CD4-positive, alpha-beta memory T cell (primary cell): ENCODE measurements around the gene RABL2A. TPM values are rescaled to one million over a fixed set of nuclear protein-coding genes. Genes with fewer than 3 reads are reported as not detected.
"Not testable (repeated sequence)": the region's sequence is repeated elsewhere in the genome, so short reads cannot be mapped to it uniquely, and the experiment has no call there.

Experiments
- CTCF ChIA-PET: fragments of 350-600 bp; sonication (Branson Sonifier 250); formaldehyde crosslinking; loops from one replicate; lab custom pipeline; 2021; ENCODE audit warnings: inconsistent platforms; ENCODE audit not compliant: partially characterized antibody; lab: Charles Lee
- POLR2A ChIA-PET: fragments of 350-600 bp; sonication (Branson Sonifier 250); formaldehyde crosslinking; loops from one replicate; lab custom pipeline; 2021; ENCODE audit not compliant: partially characterized antibody; lab: Charles Lee
- DNase-seq, 5 donors: peaks; one replicate each; pipeline versions ENCODE4 v3.0.0 to v3.0.0-alpha.2; 2020 to 2022; ENCODE audit warnings: mixed read lengths in 1 of 5
- H3K27ac ChIP-seq: one replicate; pipeline ENCODE4 v1.7.0; 2013; ENCODE audit warnings: low read depth, low read length
- H3K27me3 ChIP-seq: 2 replicates; pipeline ENCODE4 v1.7.0; 2013; ENCODE audit warnings: mild to moderate bottlenecking, low read length, moderate library complexity; ENCODE audit not compliant: insufficient read depth
- H3K36me3 ChIP-seq: 2 replicates; pipeline ENCODE4 v1.7.0; 2013; ENCODE audit warnings: mild to moderate bottlenecking, low read length, moderate library complexity; ENCODE audit not compliant: insufficient read depth
- H3K4me1 ChIP-seq: 2 replicates; pipeline ENCODE4 v1.7.0; 2013; ENCODE audit warnings: mild to moderate bottlenecking, low read length, moderate library complexity; ENCODE audit not compliant: insufficient read depth
- H3K4me3 ChIP-seq, 2 donors: one replicate each; pipeline ENCODE4 v1.7.0; 2013; ENCODE audit warnings: low read length in 2 of 2, mild to moderate bottlenecking in 1 of 2
- H3K9me3 ChIP-seq, 2 donors: one replicate each; pipeline ENCODE4 v1.7.0; 2013; ENCODE audit warnings: low read length in 2 of 2, control low read depth in 1 of 2; ENCODE audit not compliant: control insufficient read depth in 1 of 2
- H3K27ac Mint-ChIP-seq, 7 donors: one replicate each; pipeline ENCODE4 v1.8.0; 2020 to 2021; ENCODE audit warnings: mixed read lengths in 7 of 7, mild to moderate bottlenecking in 6 of 7, inconsistent platforms in 3 of 7, moderate library complexity in 3 of 7
- H3K27me3 Mint-ChIP-seq, 2 donors: one replicate each; pipeline ENCODE4 v1.8.0; 2020 to 2021; ENCODE audit warnings: mixed read lengths in 2 of 2
- H3K36me3 Mint-ChIP-seq, 2 donors: one replicate each; pipeline ENCODE4 v1.8.0; 2020 to 2021; ENCODE audit warnings: mixed read lengths in 2 of 2, inconsistent platforms in 1 of 2, mild to moderate bottlenecking in 1 of 2
- H3K4me1 Mint-ChIP-seq, 4 donors: one replicate each; pipeline ENCODE4 v1.8.0; 2020 to 2021; ENCODE audit warnings: mixed read lengths in 4 of 4, mild to moderate bottlenecking in 1 of 4
- H3K4me3 Mint-ChIP-seq, 8 donors: one replicate each; pipeline ENCODE4 v1.8.0; 2020 to 2021; ENCODE audit warnings: mixed read lengths in 8 of 8, mild to moderate bottlenecking in 7 of 8, moderate library complexity in 6 of 8, inconsistent platforms in 3 of 8
- H3K9me3 Mint-ChIP-seq, 8 donors: one replicate each; pipeline ENCODE4 v1.8.0; 2020 to 2021; ENCODE audit warnings: mixed read lengths in 8 of 8, mild to moderate bottlenecking in 5 of 8, inconsistent platforms in 3 of 8, moderate library complexity in 1 of 8
- intact Hi-C: fragments of 100-400 bp; cut with micrococcal nuclease; formaldehyde crosslinking; loops from one replicate; pipeline ENCODE4 v1.15.1; 2023
- polyA plus RNA-seq, 2 donors: library from polyadenylated mRNA; unstranded; fragments of 300-500 nt; fragmentation: Illumina TruSeq; gene quantifications; one replicate each; pipeline ENCODE4 v1.2.3, GENCODE V29; 2021
- total RNA-seq, 2 experiments: library from RNA; stranded (reverse); gene quantifications; one replicate each; pipeline ENCODE4 v1.2.3, GENCODE V29; 2021

Gene RABL2A
- total and polyA plus RNA-seq, 4 experiments from 2014 or later: 10.0 to 47.3 (median 28.5) TPM

- H3K27me3 Mint-ChIP-seq, H3K4me1 ChIP-seq, POLR2A ChIA-PET, H3K36me3 Mint-ChIP-seq, H3K27ac ChIP-seq, H3K4me3 ChIP-seq, H3K27me3 ChIP-seq, CTCF ChIA-PET, H3K9me3 ChIP-seq, H3K4me1 Mint-ChIP-seq, H3K9me3 Mint-ChIP-seq, H3K36me3 ChIP-seq, H3K4me3 Mint-ChIP-seq, DNase-seq, H3K27ac Mint-ChIP-seq, intact Hi-C loops: not testable (repeated sequence)
Observed at GRCh38 chr2:113646217-113646616, 19.2 kb downstream of the RABL2A start.

GRCh38 chr2:113650834-113651815, 24.1 kb downstream of the RABL2A start:
- H3K27ac Mint-ChIP-seq: not testable (repeated sequence)

GRCh38 chr2:113652599-113652998, 25.5 kb downstream of the RABL2A start:
- DNase-seq, intact Hi-C loops, H3K9me3 ChIP-seq, H3K4me3 ChIP-seq, H3K4me1 Mint-ChIP-seq, H3K27me3 ChIP-seq, H3K9me3 Mint-ChIP-seq, CTCF ChIA-PET, H3K27ac ChIP-seq, H3K27ac Mint-ChIP-seq, H3K36me3 Mint-ChIP-seq, H3K4me3 Mint-ChIP-seq, H3K27me3 Mint-ChIP-seq, H3K36me3 ChIP-seq, POLR2A ChIA-PET, H3K4me1 ChIP-seq: not testable (repeated sequence)

More at GRCh38 chr2:113650834-113651815, 24.1 kb downstream of the RABL2A start:
- H3K27ac ChIP-seq, H3K4me1 Mint-ChIP-seq, H3K9me3 Mint-ChIP-seq, CTCF ChIA-PET, DNase-seq, H3K36me3 Mint-ChIP-seq, POLR2A ChIA-PET, H3K4me3 ChIP-seq, H3K36me3 ChIP-seq, H3K27me3 ChIP-seq, intact Hi-C loops, H3K4me1 ChIP-seq, H3K27me3 Mint-ChIP-seq, H3K9me3 ChIP-seq, H3K4me3 Mint-ChIP-seq: not testable (repeated sequence)

- CTCF ChIA-PET, H3K9me3 ChIP-seq, H3K4me1 Mint-ChIP-seq, POLR2A ChIA-PET, H3K27me3 Mint-ChIP-seq, H3K27ac ChIP-seq, H3K9me3 Mint-ChIP-seq, H3K36me3 Mint-ChIP-seq, H3K27me3 ChIP-seq, intact Hi-C loops, H3K4me3 ChIP-seq, H3K4me1 ChIP-seq, H3K36me3 ChIP-seq: not testable (repeated sequence)
- H3K27ac Mint-ChIP-seq: peak overlapping the region in 4 of 7 donors; percentile 15 to 88 (median 76)
- peak in 3 of 5 donors; percentile 12 to 25 (median 13) for DNase-seq
- H3K4me3 Mint-ChIP-seq: peak overlapping the region; percentile 30 to 86 (median 58)
Observed at GRCh38 chr2:113656031-113656624, 29.1 kb downstream of the RABL2A start.

- H3K27me3 Mint-ChIP-seq, POLR2A ChIA-PET, H3K27ac Mint-ChIP-seq, H3K4me1 Mint-ChIP-seq, H3K27me3 ChIP-seq, H3K9me3 Mint-ChIP-seq, H3K27ac ChIP-seq, H3K36me3 ChIP-seq, CTCF ChIA-PET, H3K36me3 Mint-ChIP-seq, intact Hi-C loops, H3K9me3 ChIP-seq, H3K4me3 Mint-ChIP-seq, DNase-seq, H3K4me1 ChIP-seq, H3K4me3 ChIP-seq: not testable (repeated sequence)
Observed at GRCh38 chr2:113657735-113658134, 30.7 kb downstream of the RABL2A start.

- H3K36me3 ChIP-seq, H3K4me1 Mint-ChIP-seq, H3K4me1 ChIP-seq, intact Hi-C loops, H3K4me3 ChIP-seq, CTCF ChIA-PET, H3K27ac Mint-ChIP-seq, H3K27me3 Mint-ChIP-seq, H3K36me3 Mint-ChIP-seq, POLR2A ChIA-PET, H3K27me3 ChIP-seq, DNase-seq, H3K9me3 ChIP-seq, H3K4me3 Mint-ChIP-seq, H3K27ac ChIP-seq, H3K9me3 Mint-ChIP-seq: not testable (repeated sequence)
Observed at GRCh38 chr2:113663285-113664060, 36.4 kb downstream of the RABL2A start.

GRCh38 chr2:113664761-113665533, 37.9 kb downstream of the RABL2A start:
- H3K9me3 Mint-ChIP-seq, H3K4me1 Mint-ChIP-seq, H3K36me3 ChIP-seq, DNase-seq, H3K27ac ChIP-seq, H3K4me3 Mint-ChIP-seq, H3K27me3 ChIP-seq, H3K27ac Mint-ChIP-seq, H3K9me3 ChIP-seq, POLR2A ChIA-PET, H3K36me3 Mint-ChIP-seq, CTCF ChIA-PET, H3K4me1 ChIP-seq, H3K27me3 Mint-ChIP-seq, intact Hi-C loops, H3K4me3 ChIP-seq: not testable (repeated sequence)
